MM.1S (cell line): ENCODE results near the gene STX17.

Experiments used
- EZH2 ChIP-seq: fragments of 300-600 bp; sonication (generic); optimal IDR thresholded peaks from 2 replicates; pipeline ENCODE3; 2017; ENCODE audit warnings: low read depth, mild to moderate bottlenecking, antibody characterized with exemption, low read length, mixed read lengths
- EZH2phosphoT487 ChIP-seq: fragments of 300-600 bp; sonication (generic); IDR thresholded peaks from 2 replicates; pipeline ENCODE4 v1.6.1; 2018; ENCODE audit warnings: antibody characterized with exemption, low read length
- TF ChIP-seq, protein P1 (sequence below): fragments of 300-600 bp; sonication (generic); IDR thresholded peaks from 2 replicates; pipeline ENCODE4 v1.5.1; 2016; ENCODE audit warnings: antibody characterized with exemption, low read length, mixed read lengths

- TF ChIP-seq, protein P1, sequence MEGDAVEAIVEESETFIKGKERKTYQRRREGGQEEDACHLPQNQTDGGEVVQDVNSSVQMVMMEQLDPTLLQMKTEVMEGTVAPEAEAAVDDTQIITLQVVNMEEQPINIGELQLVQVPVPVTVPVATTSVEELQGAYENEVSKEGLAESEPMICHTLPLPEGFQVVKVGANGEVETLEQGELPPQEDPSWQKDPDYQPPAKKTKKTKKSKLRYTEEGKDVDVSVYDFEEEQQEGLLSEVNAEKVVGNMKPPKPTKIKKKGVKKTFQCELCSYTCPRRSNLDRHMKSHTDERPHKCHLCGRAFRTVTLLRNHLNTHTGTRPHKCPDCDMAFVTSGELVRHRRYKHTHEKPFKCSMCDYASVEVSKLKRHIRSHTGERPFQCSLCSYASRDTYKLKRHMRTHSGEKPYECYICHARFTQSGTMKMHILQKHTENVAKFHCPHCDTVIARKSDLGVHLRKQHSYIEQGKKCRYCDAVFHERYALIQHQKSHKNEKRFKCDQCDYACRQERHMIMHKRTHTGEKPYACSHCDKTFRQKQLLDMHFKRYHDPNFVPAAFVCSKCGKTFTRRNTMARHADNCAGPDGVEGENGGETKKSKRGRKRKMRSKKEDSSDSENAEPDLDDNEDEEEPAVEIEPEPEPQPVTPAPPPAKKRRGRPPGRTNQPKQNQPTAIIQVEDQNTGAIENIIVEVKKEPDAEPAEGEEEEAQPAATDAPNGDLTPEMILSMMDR, result no peak
- TF ChIP-seq EZH2 (no peak), EZH2phosphoT487 (no peak)
Measured at GRCh38 chr9:99970481-99970880, 64.0 kb downstream of the STX17 start.
